NCI-H2171 treated with DMSO at 0.1 percent for 48 hours (cell line): ENCODE data around the gene ADARB2.

ENCODE experiments used
- DNase-seq: peaks from one replicate; lab custom pipeline; 2025; lab: John Stamatoyannopoulos, UW

Gene ADARB2

DNA sequence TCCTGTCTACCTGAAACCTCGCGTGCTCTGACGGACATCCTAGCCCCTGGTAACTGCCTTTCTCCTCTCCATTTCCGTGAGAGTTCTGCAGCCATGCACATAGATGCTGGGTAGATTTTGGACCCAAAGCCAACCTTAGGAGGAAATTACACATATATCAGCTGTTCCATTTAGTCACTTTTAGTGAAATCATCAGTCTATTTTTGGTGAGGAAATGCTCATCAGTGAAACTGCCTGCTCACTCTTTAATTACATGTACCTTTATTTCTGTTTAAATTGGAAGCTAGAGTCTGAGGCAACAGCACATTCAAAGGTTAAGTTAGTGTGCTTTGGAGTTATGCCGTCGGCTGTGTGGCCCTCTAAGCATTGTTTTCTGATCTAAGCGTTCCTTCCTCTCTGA is 449.8 kb downstream of the ADARB2 start:
- no peak for DNase-seq

DNA sequence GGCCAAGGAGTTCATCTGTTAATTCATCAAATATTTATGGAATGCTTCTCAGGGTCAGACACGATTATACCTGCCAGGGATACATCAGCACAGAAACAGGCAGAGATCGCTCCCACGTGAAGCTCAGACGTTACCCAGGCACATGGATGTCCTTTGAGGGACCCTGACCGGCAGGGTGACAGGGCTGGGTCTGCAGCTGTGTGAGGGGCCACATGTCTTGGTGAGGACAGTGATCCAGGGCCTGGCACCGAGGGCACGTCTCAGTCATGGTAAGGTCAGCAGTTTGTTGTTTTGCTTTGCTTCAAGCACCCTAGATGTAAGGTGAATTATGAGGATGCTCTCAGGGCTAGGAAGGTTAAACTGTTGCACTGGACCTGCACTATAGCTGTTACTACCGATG is 453.2 kb downstream of the ADARB2 start:
- no peak for DNase-seq

DNA sequence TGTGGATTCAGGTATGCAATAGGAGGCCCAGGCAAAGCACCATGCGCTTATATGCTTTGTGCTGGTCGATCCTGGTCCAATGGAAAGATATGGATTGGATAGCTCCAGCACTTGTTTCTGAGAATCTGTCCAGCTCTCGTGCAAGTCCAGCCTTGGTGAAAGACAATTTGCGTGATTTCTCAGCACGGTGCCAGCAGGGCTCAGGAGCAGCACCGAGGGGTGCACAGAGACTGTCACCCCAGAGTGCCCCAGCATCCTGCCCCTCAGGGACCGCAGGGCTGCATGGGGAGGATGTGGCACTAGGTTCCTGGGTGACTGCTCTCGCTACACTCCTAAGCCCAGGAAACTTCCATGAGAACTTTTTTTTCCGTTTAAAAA is 455.9 kb downstream of the ADARB2 start:
- DNase-seq = no peak

DNA sequence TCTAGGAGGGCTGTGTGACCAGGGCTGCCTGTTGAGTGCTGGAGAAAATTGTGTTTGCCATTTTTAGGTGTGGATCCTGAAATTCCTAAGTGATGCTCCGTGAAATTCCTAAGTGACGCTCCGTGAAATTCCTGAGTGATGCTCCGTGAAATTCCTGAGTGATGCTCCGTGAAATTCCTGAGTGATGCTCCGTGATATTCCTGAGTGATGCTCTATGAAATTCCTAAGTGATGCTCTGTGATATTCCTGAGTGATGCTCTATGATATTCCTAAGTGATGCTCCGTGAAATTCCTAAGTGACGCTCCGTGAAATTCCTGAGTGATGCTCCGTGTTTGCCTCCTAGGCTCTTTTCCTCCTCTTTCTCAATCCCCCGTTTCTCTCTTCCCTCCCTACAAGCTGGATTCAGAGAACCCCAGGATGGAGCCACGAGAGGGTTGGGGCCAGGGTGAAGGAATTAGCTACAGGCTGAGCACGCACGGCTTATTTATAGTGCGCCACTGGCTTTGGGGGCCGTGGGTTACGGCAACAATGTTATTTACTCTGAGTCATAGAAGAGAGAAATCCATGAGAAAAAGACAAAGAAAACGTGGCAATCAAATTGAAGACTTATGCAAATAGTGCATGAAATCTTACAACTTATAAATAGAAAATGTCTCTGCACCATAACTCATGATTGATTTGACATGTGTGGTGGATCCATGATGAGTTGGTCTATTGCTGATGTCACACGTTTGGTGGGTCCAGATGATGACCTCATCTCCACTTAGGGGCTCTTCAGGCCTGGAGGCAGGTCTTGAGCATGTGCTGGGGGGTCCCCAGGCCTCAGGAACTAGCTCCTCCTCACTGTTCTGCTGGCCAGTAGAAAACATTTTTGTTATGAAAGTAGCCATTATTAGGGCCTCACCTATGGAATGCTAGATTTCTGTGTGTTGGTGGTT is 456.6 kb downstream of the ADARB2 start:
- no peak for DNase-seq

DNA sequence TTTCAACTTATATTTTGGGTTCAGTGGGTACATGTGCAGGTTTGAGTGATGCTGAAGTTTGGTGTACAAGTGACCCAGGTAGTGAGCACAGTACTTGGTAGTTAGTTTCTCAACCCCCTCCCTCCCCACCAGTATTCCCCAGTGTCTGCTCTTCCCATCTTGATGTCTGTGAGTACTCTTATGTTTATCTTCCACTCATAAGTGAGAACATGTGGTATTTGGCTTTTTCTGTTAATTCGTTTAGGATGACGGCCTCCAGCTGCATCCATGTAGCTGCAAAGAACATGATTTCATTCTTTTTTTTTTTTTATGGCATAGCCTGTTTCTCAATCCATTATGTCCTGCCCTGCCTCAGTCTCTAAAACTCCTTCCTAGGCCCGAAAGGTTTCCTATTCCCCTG is 459.0 kb downstream of the ADARB2 start:
- no peak for DNase-seq

DNA sequence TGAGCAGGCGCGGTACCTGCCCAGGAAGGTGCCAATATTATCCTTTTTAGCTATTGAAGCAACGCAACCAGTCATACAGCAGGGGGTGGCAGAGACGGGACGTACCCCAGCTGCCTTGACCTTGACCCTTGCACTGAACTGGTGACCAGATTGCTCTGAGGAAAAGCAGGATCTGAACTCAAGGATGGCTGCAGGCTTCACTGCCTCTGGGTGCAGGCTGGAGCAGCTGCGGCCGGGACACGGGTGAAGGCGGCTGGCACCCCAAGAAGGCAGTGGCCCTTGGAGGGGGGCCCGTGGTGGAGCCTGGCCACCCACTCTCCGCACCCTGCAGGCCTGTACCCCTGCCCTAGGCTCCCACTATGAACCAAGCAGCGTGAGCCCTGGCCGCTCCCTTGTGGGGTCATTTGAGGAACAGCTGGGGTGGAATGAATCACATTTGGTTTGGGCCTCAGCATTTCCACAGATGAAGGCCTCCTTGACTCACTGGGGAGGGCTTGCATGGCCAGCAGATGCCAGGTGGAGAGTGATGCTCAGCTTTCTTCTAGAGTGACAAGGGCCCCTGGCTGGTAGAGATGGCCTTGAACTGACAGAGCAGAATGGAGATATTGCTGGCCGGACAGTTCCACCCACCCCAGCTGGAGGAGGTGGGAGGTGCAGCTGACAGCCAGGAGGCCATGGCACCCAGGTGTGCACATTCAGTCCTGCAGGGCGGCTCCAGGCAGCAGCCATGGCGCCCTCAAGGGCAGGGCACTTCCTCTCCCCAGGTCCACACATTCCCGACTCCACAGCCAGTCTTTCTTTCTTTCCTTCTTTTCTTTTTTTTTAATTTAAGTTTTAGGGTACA is 462.4 kb downstream of the ADARB2 start:
- no peak for DNase-seq

DNA sequence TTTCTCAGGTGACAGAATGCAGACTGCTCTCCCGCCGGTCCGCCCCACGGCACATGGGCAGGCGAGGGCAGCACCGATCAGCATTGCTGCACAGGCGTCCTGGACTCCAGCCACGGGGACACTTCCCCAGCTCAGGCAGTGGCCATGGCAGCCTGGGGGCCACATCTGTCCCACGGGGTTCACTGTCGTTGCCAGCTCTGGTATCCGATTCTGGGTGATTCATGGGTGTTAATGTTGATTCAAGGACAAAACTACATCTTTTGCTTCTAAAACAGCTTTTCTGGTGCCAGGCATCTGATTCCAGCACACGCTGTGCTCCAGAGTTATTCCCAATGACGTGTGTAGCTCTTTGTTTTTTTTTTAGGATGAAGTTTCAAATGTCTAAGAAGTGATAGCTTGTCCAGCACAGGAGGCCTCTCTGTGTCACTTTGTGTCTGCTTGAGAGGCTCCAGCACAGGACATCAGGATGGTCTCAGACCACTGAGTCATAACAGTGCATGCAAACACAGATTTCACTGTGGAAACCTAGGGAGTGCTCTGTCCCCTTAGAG is 463.1 kb downstream of the ADARB2 start:
- DNase-seq = no peak

DNA sequence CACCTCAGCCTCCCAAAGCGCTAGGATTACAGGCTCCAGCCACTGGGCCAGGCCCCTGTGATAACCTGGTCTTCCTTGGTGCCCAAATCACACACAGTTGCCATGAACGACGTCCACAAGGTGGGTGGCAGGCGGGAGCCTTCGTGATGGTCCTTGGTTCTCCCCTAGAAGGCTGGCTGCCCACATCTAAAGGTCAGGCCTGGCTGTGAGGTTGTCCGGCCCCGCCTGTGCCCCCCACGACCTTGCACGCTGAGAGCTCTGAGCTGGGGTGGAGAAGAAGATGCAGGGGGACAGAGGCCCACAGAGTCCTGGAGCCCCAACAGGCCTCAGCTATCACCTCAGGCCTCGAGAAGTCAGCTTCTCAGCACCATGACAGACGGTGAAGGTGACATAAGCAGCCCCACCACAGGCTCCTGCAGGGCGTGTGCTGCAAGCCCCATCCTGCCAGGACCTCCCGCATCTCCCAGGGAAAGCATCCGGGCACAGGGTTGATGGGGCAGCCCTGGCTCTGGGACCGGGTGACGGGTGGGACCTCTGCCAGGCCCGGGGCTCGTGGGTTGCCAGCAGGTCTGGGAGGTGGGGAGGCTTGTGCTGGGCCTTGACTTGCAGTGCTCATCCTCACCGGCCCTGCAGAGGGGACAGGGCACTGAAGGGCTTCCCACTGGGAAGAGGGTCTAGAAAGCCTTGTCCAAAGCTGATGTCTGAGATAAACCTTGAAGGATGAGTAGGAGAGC is 463.8 kb downstream of the ADARB2 start:
- no peak for DNase-seq

DNA sequence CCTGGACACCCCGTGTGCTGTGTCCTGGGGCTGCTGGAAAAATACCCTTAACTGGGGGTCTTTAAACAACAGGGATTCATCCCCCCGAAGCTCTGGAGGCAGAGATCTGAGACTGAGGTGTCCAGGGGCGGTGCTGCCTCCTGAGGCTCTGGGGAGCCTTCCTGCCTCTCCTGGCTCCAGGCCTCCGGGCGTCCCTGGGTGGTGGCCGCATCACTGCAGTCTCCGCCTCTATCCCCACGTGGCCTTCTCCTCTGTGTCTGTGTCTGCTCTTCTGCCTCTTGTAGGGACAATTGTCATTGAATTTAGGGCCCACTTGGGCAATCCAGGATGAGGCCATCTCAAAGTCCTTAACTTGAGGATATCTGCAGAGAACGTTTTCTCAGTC is 464.6 kb downstream of the ADARB2 start:
- DNase-seq = no peak

DNA sequence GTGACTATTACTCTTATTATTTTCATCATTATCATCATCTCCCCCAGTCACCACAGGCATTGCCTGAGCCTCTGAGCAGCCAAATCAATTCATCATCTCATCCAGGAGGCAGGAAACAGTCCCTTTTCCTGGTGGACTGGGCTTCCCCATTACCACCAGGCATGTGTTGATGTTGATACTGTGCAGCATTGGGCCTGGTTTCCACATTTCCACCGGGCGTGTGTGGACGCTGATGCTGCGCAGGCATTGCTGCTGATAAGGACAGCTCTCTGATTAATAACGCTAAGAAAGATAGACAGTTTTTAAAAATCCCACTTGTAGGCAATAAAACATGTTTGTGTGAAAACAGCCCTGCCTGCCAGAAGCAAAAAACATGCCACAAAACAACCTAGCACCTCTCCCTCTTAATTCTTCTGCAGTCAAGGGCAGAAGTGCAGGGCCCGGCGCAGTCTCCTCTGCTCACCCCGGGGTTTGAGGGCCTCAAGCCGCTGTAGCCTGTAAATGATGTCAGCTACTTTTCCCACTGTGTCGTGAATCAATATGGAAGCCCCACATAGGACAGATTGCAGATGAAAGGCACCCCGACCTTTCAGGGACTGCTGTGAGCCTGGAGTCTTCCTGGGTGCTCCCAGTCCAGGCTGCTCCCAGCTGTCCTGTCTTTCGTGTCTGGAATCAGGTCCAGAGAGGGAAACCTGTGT is 465.1 kb downstream of the ADARB2 start:
- DNase-seq = no peak

DNA sequence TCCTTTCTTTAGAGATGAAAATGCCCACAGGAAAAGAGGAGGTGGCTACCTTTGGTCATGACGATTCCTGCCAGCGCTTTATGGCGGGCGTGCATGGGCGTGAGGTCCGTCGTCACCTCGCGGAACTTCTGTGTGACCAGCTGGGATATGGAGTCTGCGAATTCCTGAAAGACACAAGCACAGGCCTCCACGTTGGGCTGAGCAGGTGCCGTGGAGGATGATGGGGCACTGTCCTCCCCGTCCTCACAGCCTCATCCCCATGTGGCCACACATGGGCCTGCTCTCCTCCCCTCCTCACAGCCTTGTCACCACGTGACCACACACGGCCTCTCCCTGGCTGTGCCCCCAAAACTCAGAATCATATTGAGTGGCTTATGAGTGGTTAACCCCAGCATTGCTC is 466.4 kb downstream of the ADARB2 start:
- no peak for DNase-seq

DNA sequence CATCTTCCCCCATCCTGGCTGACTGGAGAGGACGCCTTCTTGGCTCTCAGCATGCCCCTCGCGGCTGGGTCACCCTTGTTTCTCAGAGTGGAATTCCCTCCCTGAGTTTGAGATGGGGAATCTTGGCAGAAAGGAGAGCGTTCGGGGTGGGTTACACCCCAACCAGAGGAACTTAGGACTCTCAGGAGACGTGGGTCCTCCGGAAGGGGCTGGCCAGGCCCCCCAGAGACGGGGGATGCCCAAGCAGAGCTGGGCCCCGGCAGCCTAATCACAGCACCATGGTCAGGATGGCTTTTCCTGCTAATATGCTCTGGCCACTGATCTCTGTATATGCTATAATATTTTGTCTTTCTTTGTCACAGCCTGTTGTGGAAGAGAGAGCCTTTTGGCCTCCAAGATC is 466.8 kb downstream of the ADARB2 start:
- DNase-seq = no peak

DNA sequence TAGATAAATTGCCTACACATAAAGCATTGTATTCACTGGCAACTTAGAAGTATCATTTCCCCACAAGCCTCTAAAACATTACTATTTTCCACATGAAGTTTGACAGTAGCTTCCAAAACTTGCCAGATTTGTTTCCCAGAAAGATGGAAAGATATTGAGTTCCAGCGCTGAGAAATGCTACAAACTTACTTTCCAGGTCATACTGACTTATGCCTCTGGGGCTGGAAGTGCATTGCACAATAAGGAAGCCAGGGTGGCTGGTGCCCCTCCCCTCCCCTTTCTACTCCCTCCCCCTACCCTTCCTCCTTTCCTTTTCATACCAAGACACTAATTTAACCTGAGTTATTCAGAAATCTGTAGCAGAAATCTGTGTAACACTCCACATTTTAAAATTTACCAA is 468.5 kb downstream of the ADARB2 start:
- no peak for DNase-seq

DNA sequence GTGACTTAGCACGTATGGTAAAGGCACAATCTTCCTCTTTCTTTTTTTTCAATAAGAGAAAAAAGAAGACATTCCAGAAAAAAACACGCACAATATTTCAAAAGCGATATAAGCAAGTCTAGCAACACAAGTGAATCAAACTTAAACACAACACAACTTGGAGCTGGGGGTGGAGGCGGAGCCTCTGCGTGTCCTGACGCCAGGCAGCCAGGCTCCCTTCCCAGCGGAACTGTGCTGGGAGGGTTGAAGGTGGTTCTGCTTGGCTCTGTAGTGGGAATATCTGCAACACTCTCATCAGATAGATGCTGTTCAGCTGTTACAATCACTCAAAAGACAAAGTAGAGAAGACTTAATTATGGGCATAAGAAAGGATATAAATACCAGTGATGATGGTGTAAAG is 469.8 kb downstream of the ADARB2 start:
- no peak for DNase-seq

DNA sequence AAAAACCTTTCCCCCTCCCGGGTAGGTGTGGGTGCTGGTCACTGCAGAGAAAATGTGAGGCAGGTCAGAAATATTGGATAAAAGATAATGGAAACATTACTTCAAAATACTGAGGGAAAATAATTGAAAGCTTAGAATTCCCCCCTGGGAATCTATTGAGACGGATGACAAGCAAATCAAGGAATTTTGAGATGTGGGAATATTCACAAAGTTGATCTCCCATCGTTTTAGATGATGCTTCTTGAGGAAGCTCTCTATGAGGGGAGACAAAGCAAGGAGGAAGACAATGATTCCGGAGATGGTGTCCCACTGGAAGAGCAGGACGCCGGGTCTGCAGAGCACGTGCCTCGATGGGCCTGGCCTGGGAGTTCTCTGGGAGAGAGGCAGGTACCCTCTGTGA is 470.2 kb downstream of the ADARB2 start:
- no peak for DNase-seq

DNA sequence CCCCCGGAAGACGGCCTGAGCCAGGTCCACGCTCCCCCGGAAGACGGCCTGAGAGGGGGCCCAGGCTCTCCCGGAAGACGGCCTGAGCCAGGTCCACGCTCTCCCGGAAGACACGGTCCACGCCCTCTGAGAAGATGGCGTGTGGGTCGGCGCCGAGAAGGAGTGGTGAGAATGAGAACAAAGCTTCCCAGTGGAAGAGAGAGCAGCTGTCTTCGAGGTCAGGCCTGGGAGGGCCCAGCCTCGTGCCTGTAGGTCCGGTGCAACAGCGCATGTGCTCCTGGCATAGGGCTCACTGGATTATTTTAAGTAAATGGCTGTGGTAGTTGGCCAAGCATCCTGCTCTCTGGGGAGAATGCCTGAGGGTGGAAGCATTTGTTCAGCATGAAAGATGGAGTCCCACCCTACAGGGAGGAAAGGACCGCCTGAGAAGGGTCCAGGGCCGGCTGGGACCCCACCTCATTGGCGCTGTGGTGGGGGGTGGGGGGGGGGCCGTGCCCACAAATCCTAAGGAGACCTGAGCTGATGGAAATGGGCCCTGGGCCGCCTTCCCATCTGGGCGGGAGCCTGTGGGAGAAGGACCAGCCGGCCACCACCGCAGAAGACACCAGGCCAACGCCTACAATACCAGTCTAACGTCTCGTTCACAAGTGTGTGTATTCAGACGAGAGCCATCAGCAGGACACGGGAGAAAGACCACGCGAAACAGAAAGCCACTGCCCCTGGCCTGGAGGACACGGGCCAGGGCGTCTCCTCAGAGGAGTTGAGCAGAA is 471.1 kb downstream of the ADARB2 start:
- no peak for DNase-seq

DNA sequence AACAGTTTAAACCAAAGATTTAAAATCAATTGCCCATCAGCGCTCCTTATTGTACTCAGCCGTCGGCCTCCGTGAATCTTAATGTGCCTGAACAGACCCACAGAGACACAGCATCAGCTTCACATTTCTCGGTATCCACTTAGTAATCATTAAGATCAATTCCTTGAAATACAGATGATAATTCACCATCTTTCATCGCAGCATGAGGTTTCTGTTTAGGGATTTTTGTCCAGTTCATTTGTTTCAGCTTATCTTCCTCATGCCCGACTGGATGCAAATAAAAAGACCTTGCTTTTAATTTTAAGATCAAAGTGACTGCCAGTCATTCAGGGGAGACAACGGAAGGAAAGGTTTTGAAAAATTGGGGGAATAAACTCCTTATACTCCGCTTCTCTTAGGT is 473.3 kb downstream of the ADARB2 start:
- no peak for DNase-seq

DNA sequence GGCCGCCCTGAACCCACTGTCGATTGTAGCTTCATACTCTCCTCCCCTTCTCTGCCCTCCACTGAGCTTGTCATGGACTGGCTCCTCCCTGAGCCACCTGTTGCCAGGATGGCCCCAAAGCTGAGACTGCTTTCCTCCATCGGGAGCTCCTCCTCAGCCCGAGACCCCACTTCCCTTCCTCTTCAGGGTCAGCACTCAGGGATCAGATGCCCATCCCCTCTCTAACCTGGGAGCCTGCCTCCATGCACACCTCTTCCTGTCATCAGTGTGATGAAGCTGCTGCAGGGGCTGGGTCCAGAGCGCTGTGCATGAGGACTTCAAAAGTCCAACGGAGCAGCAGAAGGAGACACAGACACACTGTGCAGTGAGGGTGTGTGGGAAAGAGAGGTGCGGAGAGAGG is 480.1 kb downstream of the ADARB2 start:
- DNase-seq = no peak

DNA sequence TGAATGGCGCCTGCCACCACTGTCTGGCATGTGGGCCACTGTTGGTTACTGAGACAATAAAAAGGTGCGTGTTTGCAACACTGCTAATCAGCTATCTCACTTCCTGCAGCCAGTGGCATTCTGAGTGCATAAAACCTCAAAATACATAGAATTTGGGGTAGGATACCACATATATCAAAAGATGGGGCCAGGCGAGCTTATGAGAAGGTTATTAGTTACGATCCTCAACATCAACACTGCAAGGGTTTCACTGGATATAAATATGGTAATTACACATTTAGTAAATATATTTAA is 480.9 kb downstream of the ADARB2 start:
- DNase-seq = no peak

DNA sequence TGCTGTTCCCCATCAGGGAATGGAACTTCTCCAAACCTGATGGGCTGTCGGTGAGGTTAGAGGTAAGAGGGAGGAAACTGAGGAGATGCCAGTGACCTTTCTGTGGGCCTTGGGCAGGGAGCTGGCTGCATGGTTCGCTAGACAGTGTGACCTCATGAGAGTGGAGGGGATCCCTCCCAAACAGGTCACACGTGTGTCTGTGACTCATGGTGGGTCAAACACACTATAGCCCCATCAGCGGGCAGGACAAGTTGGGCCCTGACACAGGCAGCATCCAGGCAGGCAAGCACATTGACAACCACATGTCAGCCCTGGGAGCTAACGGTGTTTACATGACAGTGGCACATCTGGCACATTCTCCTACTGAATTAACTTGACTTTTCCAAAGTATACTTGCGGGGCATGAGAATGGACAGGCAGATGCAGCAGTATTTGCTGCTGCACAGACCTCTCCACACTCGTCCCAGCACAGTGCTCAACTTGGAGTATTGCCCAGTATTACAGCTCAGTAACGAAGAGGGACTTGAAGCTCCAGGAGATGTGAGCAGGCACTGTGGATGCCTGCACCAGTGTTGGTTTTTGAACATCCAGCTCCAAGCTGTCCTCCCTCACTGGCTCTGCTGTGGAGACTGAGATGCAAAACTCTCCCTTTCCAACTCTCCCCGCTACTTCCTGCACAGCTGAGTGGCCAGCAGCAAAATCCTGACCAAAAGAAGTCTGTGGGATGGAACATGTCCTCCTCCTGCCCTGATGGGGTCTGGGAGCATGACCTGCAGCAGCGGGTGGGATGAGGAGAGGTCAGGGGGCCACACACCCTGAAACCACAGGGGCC is 481.5 kb downstream of the ADARB2 start:
- DNase-seq = no peak
